ENCODE measurements around the gene NT5C3A. TPM values are rescaled to one million over a fixed set of nuclear protein-coding genes. Genes with fewer than 3 reads are reported as not detected.
"Not testable (repeated sequence)": the region's sequence is repeated elsewhere in the genome, so short reads cannot be mapped to it uniquely, and the experiment has no call there.

Gene NT5C3A
- total RNA-seq, 1 donor from 2014 or later = 49.8 TPM

GRCh38 chr7:33107136-33108066 lies 44.8 kb upstream of the NT5C3A start:
- H3K4me3 ChIP-seq (ENCODE audit: low read depth, low read length) = peak overlapping the region; percentile 3
- H3K27me3 ChIP-seq (ENCODE audit: control insufficient read depth, insufficient read depth, low read length) = no peaks in the 10 kb centered on the region
- peaks cover 7% of the 10 kb centered on the region for H3K36me3 ChIP-seq (ENCODE audit: control insufficient read depth, insufficient read depth, low read length)
- FAIRE-seq = no peak
- DNase-seq (ENCODE audit: low read depth) = peak; percentile 59
- TF ChIP-seq CTCF (IDR thresholded peaks at IDR 0.05; ENCODE audit: insufficient read depth, low read length, severe bottlenecking) = peak; percentile 34

GRCh38 chr7:33101906-33102305 lies 39.3 kb upstream of the NT5C3A start:
- Histone ChIP-seq H3K27me3 (ENCODE audit: control insufficient read depth, insufficient read depth, low read length) (no peaks in the 10 kb centered on the region), H3K36me3 (ENCODE audit: control insufficient read depth, insufficient read depth, low read length) (peaks cover 15% of the 10 kb centered on the region), H3K4me3 (ENCODE audit: low read depth, low read length) (no peak overlapping the region)
- no peak for FAIRE-seq
- no peak for DNase-seq (ENCODE audit: low read depth)
- TF ChIP-seq CTCF (IDR thresholded peaks at IDR 0.05; ENCODE audit: insufficient read depth, low read length, severe bottlenecking) = no peak

- Histone ChIP-seq H3K27me3 (ENCODE audit: control insufficient read depth, insufficient read depth, low read length) (no peaks in the 10 kb centered on the region), H3K4me3 (ENCODE audit: low read depth, low read length) (no peak overlapping the region), H3K36me3 (ENCODE audit: control insufficient read depth, insufficient read depth, low read length) (peaks cover 18% of the 10 kb centered on the region)
- no peak for TF ChIP-seq CTCF (IDR thresholded peaks at IDR 0.05; ENCODE audit: insufficient read depth, low read length, severe bottlenecking)
- DNase-seq (ENCODE audit: low read depth) = no peak
- no peak for FAIRE-seq
Observed at GRCh38 chr7:33100770-33101169, 38.2 kb upstream of the NT5C3A start.

GRCh38 chr7:33099154-33099940 lies 36.8 kb upstream of the NT5C3A start:
- FAIRE-seq (no peak), DNase-seq (ENCODE audit: low read depth) (no peak)
- TF ChIP-seq CTCF (IDR thresholded peaks at IDR 0.05; ENCODE audit: insufficient read depth, low read length, severe bottlenecking) = no peak
- peaks cover 18% of the 10 kb centered on the region for H3K36me3 ChIP-seq (ENCODE audit: control insufficient read depth, insufficient read depth, low read length)
- H3K4me3 ChIP-seq (ENCODE audit: low read depth, low read length) = no peak overlapping the region
- no peaks in the 10 kb centered on the region for H3K27me3 ChIP-seq (ENCODE audit: control insufficient read depth, insufficient read depth, low read length)

- FAIRE-seq = peak; percentile 93
- not testable (repeated sequence) for H3K27me3 ChIP-seq (ENCODE audit: control insufficient read depth, insufficient read depth, low read length); H3K36me3 ChIP-seq (ENCODE audit: control insufficient read depth, insufficient read depth, low read length); H3K4me3 ChIP-seq (ENCODE audit: low read depth, low read length); DNase-seq (ENCODE audit: low read depth)
Observed at GRCh38 chr7:33094745-33095275, 32.2 kb upstream of the NT5C3A start.

- peak; percentile 40 for FAIRE-seq
- no peak for TF ChIP-seq CTCF (IDR thresholded peaks at IDR 0.05; ENCODE audit: insufficient read depth, low read length, severe bottlenecking)
- peaks cover 7% of the 10 kb centered on the region for H3K36me3 ChIP-seq (ENCODE audit: control insufficient read depth, insufficient read depth, low read length)
Observed at GRCh38 chr7:33093266-33093665, 30.7 kb upstream of the NT5C3A start.

More at GRCh38 chr7:33093266-33093665, 30.7 kb upstream of the NT5C3A start:
- Histone ChIP-seq H3K4me3 (ENCODE audit: low read depth, low read length) (no peak overlapping the region), H3K27me3 (ENCODE audit: control insufficient read depth, insufficient read depth, low read length) (no peaks in the 10 kb centered on the region)
- no peak for DNase-seq (ENCODE audit: low read depth)

Data from bronchial epithelial cell (primary cell).